NCI-H460 (cell line): Measurements from ENCODE around the gene ARHGAP11A. TPM values are rescaled to one million over a fixed set of nuclear protein-coding genes. Genes with fewer than 3 reads are reported as not detected.
A peak's percentile ranks its signal among the peaks of the same experiment; 100 is the strongest.

ENCODE experiments used
- DNase-seq: peaks from one replicate; pipeline ENCODE4 v3.0.0-alpha.2; 2016; ENCODE audit warnings: low read depth; ENCODE audit errors: extremely low read depth
- total RNA-seq: library from RNA; depleted of rRNA; stranded (reverse); fragments of >200 nt; shearing (Covaris generic); gene quantifications from 2 replicates; pipeline ENCODE4 v1.2.3, GENCODE V29; 2014

The ARHGAP11A gene
- total RNA-seq, 1 experiment from 2014 or later: 49.9 TPM

GRCh38 chr15:32651229-32651837, 36.0 kb downstream of the ARHGAP11A start:
- peak; percentile 53 for DNase-seq

GRCh38 chr15:32652178-32652577, 36.9 kb downstream of the ARHGAP11A start:
- DNase-seq: no peak

DNA sequence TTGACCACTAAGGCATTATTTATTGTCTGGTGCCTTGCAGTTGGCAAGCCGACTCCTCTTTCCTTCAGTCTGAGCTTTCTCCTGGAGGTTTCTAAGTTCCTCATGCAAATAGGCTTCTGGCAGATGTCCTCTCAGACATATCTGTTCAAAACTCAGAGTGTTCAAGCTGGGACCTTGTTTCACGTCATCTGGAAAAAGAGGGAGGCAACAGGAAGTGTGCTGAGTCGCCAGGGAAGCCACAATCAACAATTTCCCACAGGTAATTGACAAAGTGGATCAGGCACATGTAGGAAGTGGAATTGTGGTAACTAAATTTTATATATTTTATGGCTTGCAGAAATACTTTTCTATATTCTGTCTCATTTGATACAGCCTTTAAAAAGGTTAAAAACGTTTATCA, 40.8 kb downstream of the ARHGAP11A start:
- DNase-seq: no peak

DNA sequence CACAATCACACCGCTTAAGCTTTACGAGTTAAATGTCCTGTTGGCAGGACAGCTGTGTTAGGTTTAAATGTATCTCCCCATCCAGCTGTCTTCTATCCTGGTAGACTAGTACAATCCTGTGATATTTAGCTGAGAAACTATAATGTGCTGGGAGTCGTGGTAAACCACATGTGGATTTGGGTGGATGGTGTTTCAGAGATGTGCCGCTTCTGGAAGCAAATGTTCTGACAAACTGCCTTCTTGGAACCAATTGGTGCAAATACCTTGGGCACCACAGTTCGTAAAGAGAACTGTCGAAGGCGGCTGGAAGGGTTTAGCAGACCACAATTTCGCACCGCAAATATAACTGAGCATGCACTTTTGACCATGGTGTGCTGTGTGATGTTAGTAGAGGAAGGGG, 41.2 kb downstream of the ARHGAP11A start:
- no peak for DNase-seq

GRCh38 chr15:32657198-32657883, 42.0 kb downstream of the ARHGAP11A start:
- DNase-seq: no peak

DNA sequence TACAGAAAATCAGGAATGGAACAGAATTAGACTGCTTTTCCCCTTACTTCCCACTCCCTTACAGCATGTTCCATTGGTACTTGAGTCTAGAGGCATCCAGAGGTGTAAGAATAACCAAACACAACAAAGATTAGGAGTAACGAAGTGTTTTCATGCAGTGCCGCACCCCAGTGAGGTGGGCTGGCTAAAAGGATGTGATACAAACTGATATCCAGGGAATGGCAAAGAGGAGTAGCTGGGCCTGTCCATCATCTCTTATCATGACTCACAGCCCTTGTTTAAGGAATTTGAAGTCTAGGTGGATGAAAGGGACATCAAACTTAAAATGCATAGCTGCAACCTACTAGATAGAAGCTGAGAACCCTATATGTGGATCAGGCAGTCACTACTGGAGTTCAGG, 42.6 kb downstream of the ARHGAP11A start:
- no peak for DNase-seq

DNA sequence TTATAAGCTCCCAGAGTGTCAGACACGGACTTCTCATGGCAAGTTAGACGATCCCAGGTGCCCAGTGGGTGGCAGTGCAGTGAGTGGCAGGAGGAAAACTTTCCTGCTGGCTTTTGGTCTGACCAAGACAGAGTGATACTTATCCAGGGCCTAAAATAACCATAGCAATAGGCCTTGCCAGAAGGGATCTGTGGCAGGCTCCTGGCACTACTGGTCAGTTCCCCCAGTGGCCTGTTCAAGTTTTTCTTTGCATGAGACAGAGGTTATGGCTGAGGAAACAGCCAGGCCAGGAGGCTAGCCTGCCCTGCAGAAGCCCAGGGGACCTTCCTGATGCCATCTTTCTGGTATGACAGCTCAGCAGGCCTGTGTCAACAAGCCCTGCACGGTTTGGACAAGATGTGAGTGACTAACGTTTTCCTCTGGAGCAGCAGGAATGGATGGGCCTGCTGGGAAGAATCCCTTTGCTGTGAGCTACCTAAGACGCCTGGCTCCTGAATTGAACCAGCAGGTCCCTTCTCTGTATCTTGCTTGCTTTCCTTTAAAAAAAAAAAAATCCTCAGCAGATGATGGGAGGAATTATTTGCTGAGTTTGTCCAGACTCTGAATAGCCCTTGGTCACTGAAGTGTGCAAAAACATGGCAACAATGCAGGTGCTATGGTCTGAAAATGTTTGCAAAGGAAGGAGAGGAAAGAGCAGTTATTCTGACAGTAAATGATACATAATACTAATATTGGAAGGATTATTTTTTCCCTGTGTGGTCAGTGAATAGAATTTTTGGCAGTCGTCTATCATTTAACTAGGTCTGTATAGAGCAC, 44.2 kb downstream of the ARHGAP11A start:
- no peak for DNase-seq

GRCh38 chr15:32663671-32664070, 48.4 kb downstream of the ARHGAP11A start:
- DNase-seq: no peak

DNA sequence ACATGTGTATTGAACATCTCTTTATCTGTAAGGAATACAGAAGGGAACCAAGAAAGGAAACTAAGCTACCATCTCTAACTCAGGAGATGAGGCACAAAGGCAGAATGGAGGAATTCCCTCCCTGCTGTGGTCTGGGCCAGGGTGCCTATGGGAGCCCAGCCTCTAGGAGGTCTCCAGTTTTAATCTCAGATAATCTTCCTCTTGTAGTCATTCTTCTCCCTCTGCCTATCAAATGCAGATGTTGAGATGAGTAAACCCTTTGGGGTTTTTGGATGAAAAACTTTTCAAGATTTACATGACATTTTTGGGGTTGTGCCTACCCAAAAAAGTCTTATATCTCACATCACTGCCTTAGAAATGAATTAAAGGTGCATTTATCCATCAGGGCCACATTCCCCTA, 49.5 kb downstream of the ARHGAP11A start:
- DNase-seq: no peak

DNA sequence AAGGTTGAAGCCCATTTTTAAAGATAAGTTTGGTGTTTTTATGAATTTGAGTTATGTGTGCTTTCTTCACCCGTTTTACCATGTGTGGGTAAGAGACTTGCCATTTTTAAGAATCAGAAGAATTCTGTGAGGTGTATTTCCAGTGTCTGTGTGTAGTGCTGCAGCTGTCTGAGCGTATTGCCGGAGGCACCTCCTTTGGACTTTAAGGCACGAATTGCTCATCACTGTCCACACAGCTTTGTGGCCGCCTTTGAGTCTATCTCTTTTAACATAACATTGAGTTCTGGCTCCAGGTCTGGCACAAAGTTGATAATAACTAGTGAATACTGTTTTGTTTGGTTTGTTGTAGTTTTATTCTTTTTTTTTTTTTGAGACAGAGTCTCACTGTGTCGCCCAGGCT, 52.0 kb downstream of the ARHGAP11A start:
- no peak for DNase-seq

GRCh38 chr15:32668942-32669341, 53.6 kb downstream of the ARHGAP11A start:
- no peak for DNase-seq

DNA sequence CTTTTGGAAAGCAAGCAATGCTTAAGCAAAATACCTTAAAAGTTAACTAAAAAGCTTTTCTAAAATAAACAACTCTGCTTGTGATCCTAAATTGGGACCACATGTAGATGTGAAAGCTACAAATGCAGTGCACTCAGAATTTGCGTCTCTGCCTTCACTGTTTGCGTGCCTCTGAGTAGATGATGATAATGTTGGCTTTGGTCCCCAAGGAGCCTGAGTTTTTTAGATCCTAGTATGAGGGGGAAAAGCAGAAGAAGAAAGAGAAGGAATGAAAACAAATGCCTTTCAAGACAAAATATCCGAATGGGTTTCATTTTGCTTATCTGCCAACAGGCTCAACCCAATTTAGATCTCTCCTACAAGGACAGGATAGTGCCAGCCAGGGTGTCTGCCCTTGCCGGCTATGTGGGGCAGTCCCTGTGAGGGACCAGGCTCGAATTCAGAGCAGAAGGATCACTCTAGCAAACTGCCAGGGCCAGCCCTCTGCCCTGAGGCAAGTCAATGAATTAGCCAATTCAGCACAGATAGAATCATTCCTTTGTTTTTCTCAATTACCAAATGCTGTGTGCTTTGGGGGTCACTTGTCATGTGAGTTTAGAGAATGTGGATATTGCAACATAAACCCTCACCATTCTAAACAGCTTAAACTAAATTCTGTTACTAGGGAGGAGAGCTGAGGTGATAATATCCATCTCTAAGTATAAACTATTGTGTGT, 54.8 kb downstream of the ARHGAP11A start:
- no peak for DNase-seq

GRCh38 chr15:32670623-32671022, 55.3 kb downstream of the ARHGAP11A start:
- no peak for DNase-seq

DNA sequence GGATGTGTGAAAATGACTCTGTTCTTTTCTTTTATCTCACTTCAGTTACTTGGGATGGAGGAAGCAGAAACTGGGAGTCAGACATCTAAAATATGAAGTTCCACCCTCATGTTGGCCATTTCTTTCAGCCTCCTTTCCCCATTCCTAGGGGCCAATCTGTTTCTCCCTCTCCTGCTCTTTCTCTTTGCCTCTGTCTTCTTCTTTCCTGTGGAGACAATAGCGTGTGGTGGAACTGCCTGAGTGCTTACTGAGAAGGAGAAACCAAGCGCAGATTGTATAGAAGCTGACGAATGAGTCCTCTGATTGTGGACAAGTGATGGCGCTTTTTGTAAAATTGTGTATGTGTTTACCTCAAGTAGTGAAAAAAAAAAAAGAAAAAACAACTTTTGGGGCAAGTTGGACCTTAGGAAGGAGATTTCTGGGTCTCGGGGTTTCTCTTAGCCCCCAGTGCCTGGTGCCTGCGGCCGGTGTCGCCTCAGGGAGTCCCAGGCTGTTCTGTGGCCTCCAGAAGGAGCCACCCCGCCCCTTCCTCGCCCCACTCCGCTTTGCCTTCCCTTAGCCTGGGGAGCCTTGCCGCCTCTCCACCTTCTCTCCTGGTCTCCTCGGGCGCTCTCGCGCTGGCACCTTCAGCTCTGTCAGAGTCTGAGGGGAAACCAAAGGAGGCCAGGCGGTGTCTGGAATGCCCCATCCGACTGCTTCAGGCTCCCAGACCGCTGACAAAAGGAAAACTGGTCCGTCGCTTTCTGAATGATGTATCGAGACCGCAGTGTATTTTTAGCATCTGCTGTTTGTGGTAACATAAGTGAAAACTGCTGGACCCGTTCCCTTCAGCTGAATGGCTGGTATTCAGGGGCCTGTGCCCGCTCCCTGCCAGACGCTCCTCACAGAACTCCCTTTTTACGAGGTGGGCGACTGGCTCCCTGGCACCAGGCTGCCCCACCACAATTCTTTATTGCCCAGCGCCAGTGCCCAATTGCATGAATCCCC, 56.3 kb downstream of the ARHGAP11A start:
- no peak for DNase-seq

DNA sequence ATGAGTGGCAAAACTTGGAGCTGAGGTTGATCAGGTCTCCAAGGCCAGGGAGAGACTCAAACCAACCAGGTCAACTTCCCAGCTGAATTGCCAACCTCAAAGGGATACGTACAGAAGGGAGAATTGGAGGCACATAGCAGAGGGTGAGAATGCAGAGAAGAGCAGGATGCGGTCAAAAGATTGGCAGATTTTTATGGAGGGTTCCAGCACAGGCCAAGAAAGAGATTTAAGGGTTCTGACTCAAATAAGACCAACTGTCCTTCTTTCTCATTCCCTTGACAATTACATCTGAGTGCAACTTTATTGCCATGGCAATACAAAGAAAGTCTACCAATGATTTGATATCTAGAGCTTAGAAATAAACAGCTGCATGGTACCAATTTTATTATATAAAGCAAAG, 59.4 kb downstream of the ARHGAP11A start:
- no peak for DNase-seq

DNA sequence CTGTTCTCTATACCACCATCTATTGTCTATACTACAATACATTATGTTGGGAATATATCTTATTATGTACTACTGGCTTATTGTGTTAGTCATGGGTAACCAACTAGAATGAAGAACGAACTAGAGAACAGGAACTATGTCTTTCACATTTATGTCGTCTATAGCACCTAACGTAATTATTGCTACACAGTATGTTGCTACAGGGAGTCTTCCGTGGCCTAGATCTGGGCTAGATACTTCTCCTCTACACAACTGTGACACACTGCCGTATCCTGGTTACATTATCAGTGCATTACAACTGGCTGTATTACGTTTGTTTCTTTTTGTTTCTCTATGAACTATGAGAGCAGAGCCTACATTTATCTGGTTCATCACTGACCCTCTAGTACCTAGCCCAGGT, 60.2 kb downstream of the ARHGAP11A start:
- DNase-seq: no peak

DNA sequence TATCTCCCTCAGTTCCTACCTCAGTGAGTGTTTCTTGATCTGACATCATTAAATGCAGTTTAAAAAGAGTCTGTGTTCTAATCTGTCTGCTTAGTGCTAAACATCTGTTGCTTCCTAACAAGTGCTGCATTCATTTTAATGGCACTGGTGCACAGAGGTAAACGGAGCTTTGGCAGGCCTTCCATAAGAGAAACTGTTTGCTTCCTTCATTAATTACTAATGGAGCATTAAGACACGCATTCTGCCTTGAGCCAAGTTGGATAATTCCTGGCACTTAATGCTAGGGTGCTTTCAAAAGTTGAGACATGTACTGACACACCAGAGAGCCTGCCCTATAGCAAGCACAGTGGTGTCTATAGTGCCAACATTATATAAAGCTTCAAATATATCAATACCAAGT, 60.9 kb downstream of the ARHGAP11A start:
- DNase-seq: no peak

GRCh38 chr15:32677238-32677750, 62.0 kb downstream of the ARHGAP11A start:
- no peak for DNase-seq

- DNase-seq: no peak
These were observed 64.0 kb downstream of the ARHGAP11A start for GRCh38 chr15:32679298-32679690.

- DNase-seq: no peak
These were observed 67.3 kb downstream of the ARHGAP11A start for GRCh38 chr15:32682569-32682968.
